Astrocyte (in vitro differentiated cells and primary cell): ENCODE measurements around the gene TM4SF20. TPM values are rescaled to one million over a fixed set of nuclear protein-coding genes. Genes with fewer than 3 reads are reported as not detected.

Experiments used
- DNase-seq: peaks from one replicate; pipeline ENCODE4 v3.0.0-alpha.2; 2010; ENCODE audit warnings: low read depth
- FAIRE-seq: peaks from 2 replicates; lab custom pipeline; 2011; peaks lifted over from hg19 to GRCh38; lab: Jason Lieb, UNC
- H2AFZ ChIP-seq: 2 replicates; pipeline ENCODE4 v1.6.0; 2012; ENCODE audit warnings: low read depth, low read length, inconsistent platforms
- H3K27ac ChIP-seq: 2 replicates; pipeline ENCODE4 v1.5.1; 2011; ENCODE audit warnings: low read depth, low read length, inconsistent platforms
- H3K27me3 ChIP-seq: 2 replicates; pipeline ENCODE4 v1.6.0; 2011; ENCODE audit warnings: low read length, inconsistent platforms; ENCODE audit not compliant: insufficient read depth
- H3K36me3 ChIP-seq: 2 replicates; pipeline ENCODE4 v1.5.1; 2011; ENCODE audit warnings: low read length, inconsistent platforms; ENCODE audit not compliant: insufficient read depth
- H3K4me1 ChIP-seq: 2 replicates; pipeline ENCODE4 v1.5.1; 2011; ENCODE audit warnings: low read length, inconsistent platforms; ENCODE audit not compliant: insufficient read depth
- H3K4me2 ChIP-seq: 2 replicates; pipeline ENCODE4 v1.6.0; 2012; ENCODE audit warnings: low read length, inconsistent platforms
- H3K4me3 ChIP-seq: 2 replicates; pipeline ENCODE4 v1.5.1; 2011; ENCODE audit warnings: low read depth, mild to moderate bottlenecking, low read length, inconsistent platforms; ENCODE audit not compliant: insufficient read depth
- H3K79me2 ChIP-seq: 2 replicates; pipeline ENCODE4 v1.6.0; 2012; ENCODE audit warnings: mild to moderate bottlenecking, low read length, inconsistent platforms; ENCODE audit not compliant: insufficient read depth
- H3K9ac ChIP-seq: 2 replicates; pipeline ENCODE4 v1.6.0; 2012; ENCODE audit warnings: mild to moderate bottlenecking, low read length, inconsistent platforms
- H3K9me3 ChIP-seq: 2 replicates; pipeline ENCODE4 v1.5.1; 2012; ENCODE audit warnings: low read depth, mild to moderate bottlenecking, low read length, inconsistent platforms; ENCODE audit not compliant: insufficient read depth
- H4K20me1 ChIP-seq: 2 replicates; pipeline ENCODE4 v1.6.0; 2012; ENCODE audit warnings: low read length, inconsistent platforms; ENCODE audit not compliant: insufficient read depth
- H3K27ac Mint-ChIP-seq: one replicate; pipeline ENCODE4 v1.8.0; 2021; ENCODE audit warnings: mild to moderate bottlenecking, mixed read lengths; ENCODE audit not compliant: unreplicated experiment
- H3K27me3 Mint-ChIP-seq: one replicate; pipeline ENCODE4 v1.8.0; 2021; ENCODE audit warnings: low read depth, mixed read lengths; ENCODE audit not compliant: unreplicated experiment
- H3K36me3 Mint-ChIP-seq: one replicate; pipeline ENCODE4 v1.8.0; 2021; ENCODE audit warnings: low read depth, mixed read lengths; ENCODE audit not compliant: unreplicated experiment
- H3K4me1 Mint-ChIP-seq: one replicate; pipeline ENCODE4 v1.8.0; 2021; ENCODE audit warnings: low read depth, mixed read lengths; ENCODE audit not compliant: unreplicated experiment
- H3K4me3 Mint-ChIP-seq: one replicate; pipeline ENCODE4 v1.8.0; 2021; ENCODE audit warnings: mild to moderate bottlenecking, moderate library complexity, mixed read lengths; ENCODE audit not compliant: unreplicated experiment
- H3K9me3 Mint-ChIP-seq: one replicate; pipeline ENCODE4 v1.8.0; 2021; ENCODE audit warnings: mild to moderate bottlenecking, mixed read lengths; ENCODE audit not compliant: unreplicated experiment
- EZH2 ChIP-seq: IDR thresholded peaks from 2 replicates; pipeline ENCODE4 v1.6.1; 2012; ENCODE audit warnings: mild to moderate bottlenecking, low read length, inconsistent platforms; ENCODE audit not compliant: insufficient read depth
- total RNA-seq: library from RNA; stranded (reverse); gene quantifications from 2 replicates; pipeline ENCODE4 v1.2.1, GENCODE V29; 2021
- TF ChIP-seq, protein P1 (sequence below): IDR thresholded peaks from 2 replicates; pipeline ENCODE4 v1.5.1; 2011; ENCODE audit warnings: low read depth, mild to moderate bottlenecking, inconsistent platforms, low read length, moderate library complexity; ENCODE audit not compliant: insufficient read depth

Gene TM4SF20
- total RNA-seq, 1 donor from 2014 or later, result not detected

DNA sequence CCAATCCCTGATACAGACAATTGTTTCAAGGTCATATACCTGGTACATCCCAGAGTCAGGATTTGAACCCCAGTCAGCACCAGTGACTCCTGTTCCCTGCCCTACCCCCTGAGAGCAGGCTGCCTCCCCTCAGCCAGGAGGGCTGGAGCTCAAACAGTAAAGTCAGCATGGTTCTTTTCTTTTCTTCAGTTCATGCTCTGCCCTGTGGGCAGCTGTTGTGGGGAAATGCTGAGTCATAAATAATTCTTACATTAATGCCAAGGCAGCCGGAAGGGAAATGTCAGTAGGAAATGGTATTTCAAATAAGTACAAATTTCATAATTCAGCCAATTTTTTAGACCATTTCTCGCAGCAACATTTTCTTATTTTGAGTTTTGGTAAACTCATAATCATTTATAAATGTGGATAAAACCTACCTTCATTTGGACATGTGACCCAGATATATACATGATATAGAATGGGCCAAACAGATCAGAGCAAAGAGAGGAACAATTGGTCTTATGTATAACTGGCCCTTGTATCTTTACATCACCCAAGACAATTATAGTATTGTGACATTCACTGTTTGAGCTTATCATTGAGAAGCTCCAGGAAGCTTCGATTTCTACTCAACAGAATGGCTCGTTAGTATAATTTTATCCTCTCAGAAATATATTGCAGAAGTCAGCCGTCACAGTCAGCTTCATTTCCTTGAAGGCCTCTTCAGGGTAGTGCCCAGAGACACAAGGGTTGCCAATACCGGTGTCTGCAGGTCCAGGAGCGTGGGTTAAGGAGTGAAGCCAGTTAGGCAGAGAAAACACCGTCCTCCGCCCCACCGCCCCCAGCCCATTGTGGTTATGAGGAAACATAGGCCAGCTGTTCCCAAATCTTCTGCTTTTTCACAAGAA lies 36.7 kb upstream of the TM4SF20 start:
- Histone ChIP-seq H3K36me3 (no peaks in the 10 kb centered on the region), H4K20me1 (no peaks in the 10 kb centered on the region), H3K4me1 (peaks cover 24% of the 10 kb centered on the region), H3K27me3 (no peaks in the 10 kb centered on the region), H3K27ac (no peak overlapping the region), H3K9me3 (no peaks in the 10 kb centered on the region), H3K4me3 (no peak overlapping the region), H3K4me2 (peak overlapping the region; percentile 31), H3K79me2 (no peaks in the 10 kb centered on the region), H3K9ac (no peak overlapping the region), H2AFZ (peak overlapping the region; percentile 58)
- Mint-ChIP-seq H3K27ac (peak overlapping the region; percentile 97), H3K4me3 (no peak overlapping the region), H3K9me3 (no peaks in the 10 kb centered on the region), H3K36me3 (no peaks in the 10 kb centered on the region), H3K27me3 (no peaks in the 10 kb centered on the region), H3K4me1 (peaks cover 33% of the 10 kb centered on the region)
- FAIRE-seq, result no peak
- DNase-seq, result peak; percentile 61
- TF ChIP-seq, protein P1, sequence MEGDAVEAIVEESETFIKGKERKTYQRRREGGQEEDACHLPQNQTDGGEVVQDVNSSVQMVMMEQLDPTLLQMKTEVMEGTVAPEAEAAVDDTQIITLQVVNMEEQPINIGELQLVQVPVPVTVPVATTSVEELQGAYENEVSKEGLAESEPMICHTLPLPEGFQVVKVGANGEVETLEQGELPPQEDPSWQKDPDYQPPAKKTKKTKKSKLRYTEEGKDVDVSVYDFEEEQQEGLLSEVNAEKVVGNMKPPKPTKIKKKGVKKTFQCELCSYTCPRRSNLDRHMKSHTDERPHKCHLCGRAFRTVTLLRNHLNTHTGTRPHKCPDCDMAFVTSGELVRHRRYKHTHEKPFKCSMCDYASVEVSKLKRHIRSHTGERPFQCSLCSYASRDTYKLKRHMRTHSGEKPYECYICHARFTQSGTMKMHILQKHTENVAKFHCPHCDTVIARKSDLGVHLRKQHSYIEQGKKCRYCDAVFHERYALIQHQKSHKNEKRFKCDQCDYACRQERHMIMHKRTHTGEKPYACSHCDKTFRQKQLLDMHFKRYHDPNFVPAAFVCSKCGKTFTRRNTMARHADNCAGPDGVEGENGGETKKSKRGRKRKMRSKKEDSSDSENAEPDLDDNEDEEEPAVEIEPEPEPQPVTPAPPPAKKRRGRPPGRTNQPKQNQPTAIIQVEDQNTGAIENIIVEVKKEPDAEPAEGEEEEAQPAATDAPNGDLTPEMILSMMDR, result no peak
- TF ChIP-seq EZH2, result no peak

DNA sequence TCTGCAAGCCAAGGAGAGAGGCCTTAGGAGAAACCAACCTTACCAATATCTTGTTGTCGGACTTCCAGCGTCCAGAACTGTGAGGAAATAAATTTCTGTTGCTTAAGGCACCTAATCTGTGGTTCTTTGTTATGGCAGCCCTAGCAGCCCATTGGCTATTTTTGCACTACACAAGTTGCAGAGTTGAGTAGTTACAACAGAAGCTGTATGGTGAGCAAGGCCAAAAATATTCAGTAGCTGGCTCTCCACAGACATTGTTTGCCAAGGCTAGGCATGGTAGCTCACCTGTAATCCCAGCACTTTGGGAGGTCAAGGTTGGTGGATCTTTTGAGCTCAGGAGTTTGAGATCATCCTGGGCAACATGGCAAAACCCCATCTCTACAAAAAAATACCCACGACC lies 35.7 kb upstream of the TM4SF20 start:
- Histone ChIP-seq H3K27me3 (no peaks in the 10 kb centered on the region), H3K27ac (no peak overlapping the region), H3K79me2 (no peaks in the 10 kb centered on the region), H4K20me1 (no peaks in the 10 kb centered on the region), H3K4me3 (no peak overlapping the region), H3K9me3 (no peaks in the 10 kb centered on the region), H2AFZ (peak overlapping the region; percentile 3), H3K36me3 (no peaks in the 10 kb centered on the region), H3K4me2 (no peak overlapping the region), H3K4me1 (peaks cover 24% of the 10 kb centered on the region), H3K9ac (no peak overlapping the region)
- H3K4me1 Mint-ChIP-seq, result peaks cover 35% of the 10 kb centered on the region
- no peak overlapping the region for H3K27ac Mint-ChIP-seq
- no peak for TF ChIP-seq EZH2
- TF ChIP-seq, protein P1, result no peak
- H3K4me3 Mint-ChIP-seq, result peak overlapping the region; percentile 54
- FAIRE-seq, result no peak
- H3K36me3 Mint-ChIP-seq, result no peaks in the 10 kb centered on the region
- H3K27me3 Mint-ChIP-seq, result no peaks in the 10 kb centered on the region
- H3K9me3 Mint-ChIP-seq, result no peaks in the 10 kb centered on the region
- peak; percentile 76 for DNase-seq

DNA sequence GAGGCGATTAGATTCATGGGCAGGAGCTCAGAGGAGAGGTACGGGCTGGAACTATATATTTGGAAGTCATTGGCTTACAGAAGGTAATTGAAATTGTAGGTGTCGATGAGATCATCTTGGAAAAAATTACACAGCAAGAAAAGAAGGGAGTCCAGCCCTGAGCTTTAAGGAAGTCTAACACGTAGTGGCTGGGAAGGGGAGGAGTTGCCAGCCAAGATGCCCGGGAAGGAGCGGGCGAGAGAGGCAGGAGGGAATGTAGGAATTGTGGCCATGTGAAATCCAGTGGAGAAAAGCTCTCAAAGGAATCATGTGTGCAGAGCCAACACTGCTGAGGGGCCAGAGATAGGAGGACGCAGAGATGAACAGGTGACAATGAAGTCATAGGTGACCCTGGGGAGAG lies 34.3 kb upstream of the TM4SF20 start:
- H3K36me3 ChIP-seq, result no peaks in the 10 kb centered on the region
- Mint-ChIP-seq H3K9me3 (no peaks in the 10 kb centered on the region), H3K36me3 (no peaks in the 10 kb centered on the region), H3K4me3 (no peak overlapping the region), H3K4me1 (peaks cover 35% of the 10 kb centered on the region), H3K27me3 (no peaks in the 10 kb centered on the region), H3K27ac (peak overlapping the region; percentile 41)
- no peak overlapping the region for H2AFZ ChIP-seq
- H3K9ac ChIP-seq, result no peak overlapping the region
- H3K27me3 ChIP-seq, result no peaks in the 10 kb centered on the region
- peaks cover 24% of the 10 kb centered on the region for H3K4me1 ChIP-seq
- no peaks in the 10 kb centered on the region for H4K20me1 ChIP-seq
- H3K9me3 ChIP-seq, result no peaks in the 10 kb centered on the region
- H3K4me2 ChIP-seq, result no peak overlapping the region
- FAIRE-seq (no peak), DNase-seq (no peak)
- H3K79me2 ChIP-seq, result no peaks in the 10 kb centered on the region
- H3K4me3 ChIP-seq, result no peak overlapping the region
- TF ChIP-seq, protein P1, result no peak
- no peak for TF ChIP-seq EZH2
- no peak overlapping the region for H3K27ac ChIP-seq
